ENCODE results near the gene AKIRIN2. TPM values are rescaled to one million over a fixed set of nuclear protein-coding genes. Genes with fewer than 3 reads are reported as not detected.

AKIRIN2 gene
- total and polyA plus RNA-seq, 2 of the 13 experiments (the other 11 are each of a cell fraction or from before 2014, with no cell fraction given), result 15.6 to 23.4 TPM

GRCh38 chr6:87672641-87673040, 29.4 kb downstream of the AKIRIN2 start (continued):
- TF ChIP-seq TARDBP (CRISPR knock-in tag; IDR thresholded peaks at IDR 0.05), result no peak
- TF ChIP-seq SOX6 (IDR thresholded peaks at IDR 0.05), result no peak
- peak; percentile 57; the same call in 1 of the 2 replicates for TF ChIP-seq SOX6 (CRISPR knock-in tag; IDR thresholded peaks at IDR 0.05)
- TF ChIP-seq, protein P1, sequence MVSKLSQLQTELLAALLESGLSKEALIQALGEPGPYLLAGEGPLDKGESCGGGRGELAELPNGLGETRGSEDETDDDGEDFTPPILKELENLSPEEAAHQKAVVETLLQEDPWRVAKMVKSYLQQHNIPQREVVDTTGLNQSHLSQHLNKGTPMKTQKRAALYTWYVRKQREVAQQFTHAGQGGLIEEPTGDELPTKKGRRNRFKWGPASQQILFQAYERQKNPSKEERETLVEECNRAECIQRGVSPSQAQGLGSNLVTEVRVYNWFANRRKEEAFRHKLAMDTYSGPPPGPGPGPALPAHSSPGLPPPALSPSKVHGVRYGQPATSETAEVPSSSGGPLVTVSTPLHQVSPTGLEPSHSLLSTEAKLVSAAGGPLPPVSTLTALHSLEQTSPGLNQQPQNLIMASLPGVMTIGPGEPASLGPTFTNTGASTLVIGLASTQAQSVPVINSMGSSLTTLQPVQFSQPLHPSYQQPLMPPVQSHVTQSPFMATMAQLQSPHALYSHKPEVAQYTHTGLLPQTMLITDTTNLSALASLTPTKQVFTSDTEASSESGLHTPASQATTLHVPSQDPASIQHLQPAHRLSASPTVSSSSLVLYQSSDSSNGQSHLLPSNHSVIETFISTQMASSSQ (IDR thresholded peaks at IDR 0.05; ENCODE audit: low read depth), result peak; percentile 84
- TF ChIP-seq, protein P1 (CRISPR knock-in tag; IDR thresholded peaks at IDR 0.05; ENCODE audit: borderline replicate concordance), result no peak; the same call in 1 of the 2 replicates
- 0 out of 2 replicates have a peak, but pooled peaks have one; percentile 12 for TF ChIP-seq EHMT2 (IDR thresholded peaks at IDR 0.05; ENCODE audit: borderline replicate concordance, low read depth, low read length)
- TF ChIP-seq, protein P2, sequence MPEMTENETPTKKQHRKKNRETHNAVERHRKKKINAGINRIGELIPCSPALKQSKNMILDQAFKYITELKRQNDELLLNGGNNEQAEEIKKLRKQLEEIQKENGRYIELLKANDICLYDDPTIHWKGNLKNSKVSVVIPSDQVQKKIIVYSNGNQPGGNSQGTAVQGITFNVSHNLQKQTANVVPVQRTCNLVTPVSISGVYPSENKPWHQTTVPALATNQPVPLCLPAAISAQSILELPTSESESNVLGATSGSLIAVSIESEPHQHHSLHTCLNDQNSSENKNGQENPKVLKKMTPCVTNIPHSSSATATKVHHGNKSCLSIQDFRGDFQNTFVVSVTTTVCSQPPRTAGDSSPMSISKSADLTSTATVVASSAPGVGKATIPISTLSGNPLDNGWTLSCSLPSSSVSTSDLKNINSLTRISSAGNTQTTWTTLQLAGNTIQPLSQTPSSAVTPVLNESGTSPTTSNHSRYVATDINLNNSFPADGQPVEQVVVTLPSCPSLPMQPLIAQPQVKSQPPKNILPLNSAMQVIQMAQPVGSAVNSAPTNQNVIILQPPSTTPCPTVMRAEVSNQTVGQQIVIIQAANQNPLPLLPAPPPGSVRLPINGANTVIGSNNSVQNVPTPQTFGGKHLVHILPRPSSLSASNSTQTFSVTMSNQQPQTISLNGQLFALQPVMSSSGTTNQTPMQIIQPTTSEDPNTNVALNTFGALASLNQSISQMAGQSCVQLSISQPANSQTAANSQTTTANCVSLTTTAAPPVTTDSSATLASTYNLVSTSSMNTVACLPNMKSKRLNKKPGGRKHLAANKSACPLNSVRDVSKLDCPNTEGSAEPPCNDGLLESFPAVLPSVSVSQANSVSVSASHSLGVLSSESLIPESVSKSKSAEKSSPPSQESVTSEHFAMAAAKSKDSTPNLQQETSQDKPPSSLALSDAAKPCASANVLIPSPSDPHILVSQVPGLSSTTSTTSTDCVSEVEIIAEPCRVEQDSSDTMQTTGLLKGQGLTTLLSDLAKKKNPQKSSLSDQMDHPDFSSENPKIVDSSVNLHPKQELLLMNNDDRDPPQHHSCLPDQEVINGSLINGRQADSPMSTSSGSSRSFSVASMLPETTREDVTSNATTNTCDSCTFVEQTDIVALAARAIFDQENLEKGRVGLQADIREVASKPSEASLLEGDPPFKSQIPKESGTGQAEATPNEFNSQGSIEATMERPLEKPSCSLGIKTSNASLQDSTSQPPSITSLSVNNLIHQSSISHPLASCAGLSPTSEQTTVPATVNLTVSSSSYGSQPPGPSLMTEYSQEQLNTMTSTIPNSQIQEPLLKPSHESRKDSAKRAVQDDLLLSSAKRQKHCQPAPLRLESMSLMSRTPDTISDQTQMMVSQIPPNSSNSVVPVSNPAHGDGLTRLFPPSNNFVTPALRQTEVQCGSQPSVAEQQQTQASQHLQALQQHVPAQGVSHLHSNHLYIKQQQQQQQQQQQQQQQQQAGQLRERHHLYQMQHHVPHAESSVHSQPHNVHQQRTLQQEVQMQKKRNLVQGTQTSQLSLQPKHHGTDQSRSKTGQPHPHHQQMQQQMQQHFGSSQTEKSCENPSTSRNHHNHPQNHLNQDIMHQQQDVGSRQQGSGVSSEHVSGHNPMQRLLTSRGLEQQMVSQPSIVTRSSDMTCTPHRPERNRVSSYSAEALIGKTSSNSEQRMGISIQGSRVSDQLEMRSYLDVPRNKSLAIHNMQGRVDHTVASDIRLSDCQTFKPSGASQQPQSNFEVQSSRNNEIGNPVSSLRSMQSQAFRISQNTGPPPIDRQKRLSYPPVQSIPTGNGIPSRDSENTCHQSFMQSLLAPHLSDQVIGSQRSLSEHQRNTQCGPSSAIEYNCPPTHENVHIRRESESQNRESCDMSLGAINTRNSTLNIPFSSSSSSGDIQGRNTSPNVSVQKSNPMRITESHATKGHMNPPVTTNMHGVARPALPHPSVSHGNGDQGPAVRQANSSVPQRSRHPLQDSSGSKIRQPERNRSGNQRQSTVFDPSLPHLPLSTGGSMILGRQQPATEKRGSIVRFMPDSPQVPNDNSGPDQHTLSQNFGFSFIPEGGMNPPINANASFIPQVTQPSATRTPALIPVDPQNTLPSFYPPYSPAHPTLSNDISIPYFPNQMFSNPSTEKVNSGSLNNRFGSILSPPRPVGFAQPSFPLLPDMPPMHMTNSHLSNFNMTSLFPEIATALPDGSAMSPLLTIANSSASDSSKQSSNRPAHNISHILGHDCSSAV (CRISPR knock-in tag; IDR thresholded peaks at IDR 0.05; ENCODE audit: borderline replicate concordance), result no peak
- TF ChIP-seq SAP130 (CRISPR knock-in tag; IDR thresholded peaks at IDR 0.05; ENCODE audit: low read depth), result peak; percentile 60
- no peak for TF ChIP-seq REPIN1 (CRISPR knock-in tag; IDR thresholded peaks at IDR 0.05; ENCODE audit: borderline replicate concordance, low read depth)
- TF ChIP-seq, protein P3, sequence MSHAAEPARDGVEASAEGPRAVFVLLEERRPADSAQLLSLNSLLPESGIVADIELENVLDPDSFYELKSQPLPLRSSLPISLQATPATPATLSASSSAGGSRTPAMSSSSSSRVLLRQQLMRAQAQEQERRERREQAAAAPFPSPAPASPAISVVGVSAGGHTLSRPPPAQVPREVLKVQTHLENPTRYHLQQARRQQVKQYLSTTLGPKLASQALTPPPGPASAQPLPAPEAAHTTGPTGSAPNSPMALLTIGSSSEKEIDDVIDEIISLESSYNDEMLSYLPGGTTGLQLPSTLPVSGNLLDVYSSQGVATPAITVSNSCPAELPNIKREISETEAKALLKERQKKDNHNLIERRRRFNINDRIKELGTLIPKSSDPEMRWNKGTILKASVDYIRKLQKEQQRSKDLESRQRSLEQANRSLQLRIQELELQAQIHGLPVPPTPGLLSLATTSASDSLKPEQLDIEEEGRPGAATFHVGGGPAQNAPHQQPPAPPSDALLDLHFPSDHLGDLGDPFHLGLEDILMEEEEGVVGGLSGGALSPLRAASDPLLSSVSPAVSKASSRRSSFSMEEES (CRISPR knock-in tag; IDR thresholded peaks at IDR 0.05), result no peak
- TF ChIP-seq, protein P4, sequence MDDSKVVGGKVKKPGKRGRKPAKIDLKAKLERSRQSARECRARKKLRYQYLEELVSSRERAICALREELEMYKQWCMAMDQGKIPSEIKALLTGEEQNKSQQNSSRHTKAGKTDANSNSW (CRISPR knock-in tag; IDR thresholded peaks at IDR 0.05; ENCODE audit: borderline replicate concordance), result no peak
- peak; percentile 60 for TF ChIP-seq TCF7 (IDR thresholded peaks at IDR 0.05; ENCODE audit: low read depth)
- no peak for TF ChIP-seq ZNF224 (CRISPR knock-in tag; IDR thresholded peaks at IDR 0.05)
- TF ChIP-seq ZNF260 (CRISPR knock-in tag; IDR thresholded peaks at IDR 0.05; ENCODE audit: borderline replicate concordance, low read depth), result no peak
